ENCODE data around the gene NHLRC1. TPM values are rescaled to one million over a fixed set of nuclear protein-coding genes. Genes with fewer than 3 reads are reported as not detected.

NHLRC1 gene
- total and polyA plus RNA-seq, 2 donors: 2.4 TPM

DNA sequence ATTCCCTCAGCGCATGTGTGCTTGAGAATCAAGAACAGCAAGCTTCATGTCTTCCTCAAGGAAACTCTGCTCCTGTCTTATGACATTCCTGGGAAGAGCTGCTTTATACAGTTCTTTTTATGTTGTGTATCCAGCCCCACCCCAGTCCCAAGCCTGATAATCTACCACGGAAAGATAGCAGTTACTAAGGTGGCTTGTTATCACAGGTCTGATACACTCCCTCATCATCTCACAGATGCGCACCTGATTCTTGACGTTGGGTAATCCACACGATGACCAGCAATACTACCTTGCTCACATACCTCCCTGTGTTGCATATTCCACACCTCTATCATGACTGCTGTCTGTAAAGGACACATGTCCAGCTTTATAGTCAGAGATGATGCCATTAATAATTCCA, 3.2 kb downstream of the NHLRC1 start:
- DNase-seq (ENCODE audit: extremely low spot score): no peak
- 87% methylated on average over 5 of the region's 5 CpGs for WGBS
- H3K36me3 ChIP-seq (ENCODE audit: insufficient read depth): no peaks in the 10 kb centered on the region

DNA sequence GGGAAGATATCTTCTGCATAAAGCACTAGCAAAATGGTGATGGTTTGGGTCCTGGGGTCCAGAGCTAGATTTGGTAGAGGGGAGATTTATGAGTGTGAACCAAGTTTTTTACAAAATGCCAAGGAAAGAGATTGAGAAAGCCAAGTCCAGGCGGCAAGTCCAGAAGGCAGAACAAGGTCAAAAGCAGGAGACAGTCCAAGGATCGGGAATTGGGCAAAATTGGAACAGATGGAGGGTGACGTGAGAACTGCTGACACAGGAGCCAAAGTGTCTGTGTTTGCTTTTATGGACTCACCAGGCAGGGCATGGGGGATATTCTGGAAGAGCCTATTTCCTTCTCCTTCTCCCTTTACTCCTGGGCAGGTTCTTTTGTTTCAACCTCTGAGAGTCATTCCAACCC, 4.1 kb downstream of the NHLRC1 start:
- Histone ChIP-seq H3K4me1 (ENCODE audit: insufficient read depth) (no peaks in the 10 kb centered on the region), H3K36me3 (ENCODE audit: insufficient read depth) (no peaks in the 10 kb centered on the region), H3K27ac (ENCODE audit: low read depth) (no peak overlapping the region), H3K4me3 (ENCODE audit: low read depth, low read length) (no peak overlapping the region)
- no peak for DNase-seq (ENCODE audit: extremely low spot score)
- 54% methylated on average over 3 of the region's 3 CpGs for WGBS

More for the DNA sequence above, 3.2 kb downstream of the NHLRC1 start:
- Histone ChIP-seq H3K4me1 (ENCODE audit: insufficient read depth) (no peaks in the 10 kb centered on the region), H3K4me3 (ENCODE audit: low read depth, low read length) (no peak overlapping the region), H3K27ac (ENCODE audit: low read depth) (no peak overlapping the region)

DNA sequence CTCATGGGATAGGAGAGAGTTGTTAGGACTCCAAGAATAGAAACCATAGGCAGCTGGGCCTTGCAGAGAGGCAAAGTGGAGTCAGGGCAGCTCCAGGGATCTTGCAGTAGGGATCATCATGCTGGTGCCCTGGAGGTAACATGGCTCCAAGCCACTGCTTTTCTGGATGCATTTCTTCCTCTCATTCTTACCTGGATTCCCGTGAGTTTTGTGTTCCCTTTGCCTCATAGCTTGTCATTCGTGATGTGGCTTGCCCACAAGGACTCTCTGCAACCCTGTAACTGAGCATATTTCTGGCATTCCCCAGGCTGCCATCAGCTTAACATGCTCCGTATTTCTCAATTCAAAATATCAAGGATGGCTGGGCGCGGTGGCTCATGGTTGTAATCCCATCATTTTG, 5.3 kb downstream of the NHLRC1 start:
- no peak for DNase-seq (ENCODE audit: extremely low spot score)
- H3K36me3 ChIP-seq (ENCODE audit: insufficient read depth): no peaks in the 10 kb centered on the region
- H3K27ac ChIP-seq (ENCODE audit: low read depth): no peak overlapping the region
- H3K4me3 ChIP-seq (ENCODE audit: low read depth, low read length): no peak overlapping the region
- WGBS: 89% methylated on average over 5 of the region's 5 CpGs
- no peaks in the 10 kb centered on the region for H3K4me1 ChIP-seq (ENCODE audit: insufficient read depth)

DNA sequence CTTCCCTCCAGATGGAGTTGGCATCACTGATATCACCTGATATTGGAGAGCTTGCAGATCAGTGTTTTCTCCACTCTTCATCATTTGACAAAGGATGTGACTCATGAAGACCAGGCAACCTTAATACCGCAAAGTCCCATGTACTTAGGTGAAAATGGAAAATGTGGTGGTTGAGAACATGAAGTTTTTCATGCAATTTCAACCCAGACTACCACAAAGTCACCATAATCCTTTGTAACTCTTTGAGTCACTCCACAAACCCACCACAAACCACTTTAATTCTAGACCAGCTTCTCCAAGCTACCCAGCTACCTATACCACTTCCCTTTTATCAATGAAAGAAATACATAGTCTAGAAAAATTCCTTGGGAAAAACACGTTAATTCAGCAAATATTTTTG, 7.1 kb downstream of the NHLRC1 start:
- Histone ChIP-seq H3K4me3 (ENCODE audit: low read depth, low read length) (no peak overlapping the region), H3K27ac (ENCODE audit: low read depth) (no peak overlapping the region), H3K36me3 (ENCODE audit: insufficient read depth) (no peaks in the 10 kb centered on the region), H3K4me1 (ENCODE audit: insufficient read depth) (no peaks in the 10 kb centered on the region)
- DNase-seq (ENCODE audit: extremely low spot score): no peak
- 87% methylated on average over 2 of the region's 2 CpGs for WGBS

DNA sequence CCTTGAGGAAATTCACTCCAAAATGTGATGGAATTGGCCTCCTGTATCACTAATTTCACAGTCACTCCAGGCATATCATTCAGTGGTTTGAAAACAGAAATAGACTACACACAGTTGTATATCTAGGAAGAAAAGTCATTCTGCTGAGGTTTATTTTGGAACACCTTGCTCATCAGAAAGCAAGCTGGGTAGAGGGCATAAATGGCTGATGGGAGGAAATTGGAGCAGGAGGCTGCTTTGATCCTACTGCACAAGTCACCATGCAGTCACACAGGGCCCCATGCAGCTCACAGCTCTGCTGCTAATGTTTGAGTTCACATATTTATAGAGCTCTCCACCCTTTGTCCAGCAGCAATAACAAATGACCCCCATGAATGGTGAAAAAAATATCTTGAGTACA, 12.3 kb downstream of the NHLRC1 start:
- no peak for DNase-seq (ENCODE audit: extremely low spot score)
- H3K4me1 ChIP-seq (ENCODE audit: insufficient read depth): no peaks in the 10 kb centered on the region
- H3K27ac ChIP-seq (ENCODE audit: low read depth): no peak overlapping the region
- H3K4me3 ChIP-seq (ENCODE audit: low read depth, low read length): no peak overlapping the region
- no peaks in the 10 kb centered on the region for H3K36me3 ChIP-seq (ENCODE audit: insufficient read depth)

DNA sequence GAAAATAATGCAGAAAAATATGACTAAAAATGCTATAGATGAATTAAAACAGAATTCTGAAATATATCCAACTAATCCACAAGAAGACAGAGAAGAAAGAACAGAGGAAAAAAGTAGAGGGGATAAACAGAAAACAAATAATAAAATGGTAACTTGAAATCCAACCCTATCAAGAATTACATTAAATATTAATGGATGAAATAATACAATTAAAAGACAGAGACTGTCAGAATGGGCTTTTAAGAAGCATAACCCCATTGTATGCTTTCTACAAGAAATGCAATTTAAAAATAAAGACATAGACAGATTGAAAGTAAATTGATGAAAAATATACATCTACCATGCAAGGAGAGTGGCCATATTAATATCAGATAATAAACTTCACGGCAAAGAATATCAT, 15.4 kb downstream of the NHLRC1 start:
- DNase-seq (ENCODE audit: extremely low spot score): no peak
- H3K36me3 ChIP-seq (ENCODE audit: insufficient read depth): no peaks in the 10 kb centered on the region
- no peak overlapping the region for H3K27ac ChIP-seq (ENCODE audit: low read depth)
- H3K4me1 ChIP-seq (ENCODE audit: insufficient read depth): no peaks in the 10 kb centered on the region
- H3K4me3 ChIP-seq (ENCODE audit: low read depth, low read length): no peak overlapping the region
- WGBS: 97% methylated on average over 1 of the region's 1 CpG

DNA sequence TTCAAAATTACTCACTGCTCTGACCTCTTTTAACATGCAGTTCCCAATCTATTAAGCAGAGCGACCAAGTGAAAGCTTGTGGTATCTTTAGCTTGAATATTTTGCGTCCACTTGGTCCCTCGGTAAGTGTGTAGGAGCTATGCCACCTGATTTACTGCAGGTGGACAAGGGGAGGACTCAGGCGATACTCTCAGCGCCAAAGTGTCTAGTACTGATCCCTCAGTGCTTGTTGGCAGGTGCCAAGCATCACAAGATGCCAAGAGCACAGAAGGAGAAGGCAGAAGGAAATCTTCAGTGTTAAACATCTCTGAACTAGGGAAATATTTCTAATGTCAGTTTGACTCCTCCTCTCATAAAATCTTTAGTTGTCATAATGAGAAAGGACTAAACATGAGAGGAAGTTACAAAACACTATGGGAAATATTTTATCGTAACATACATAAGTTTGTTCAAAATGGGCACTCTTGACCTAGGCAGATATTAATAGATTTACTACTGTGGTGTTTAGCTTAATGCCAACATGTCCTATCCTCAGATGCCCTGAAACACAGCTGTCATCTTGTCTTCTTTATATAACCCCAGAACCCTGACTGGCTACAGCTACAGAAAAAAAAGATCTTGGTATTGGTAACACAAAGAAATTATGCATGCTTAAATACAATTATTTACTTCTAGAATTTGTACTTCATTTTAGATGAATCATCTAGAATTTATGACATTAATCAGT, 19.5 kb downstream of the NHLRC1 start:
- no peak overlapping the region for H3K27ac ChIP-seq (ENCODE audit: low read depth)
- 83% methylated on average over 6 of the region's 6 CpGs for WGBS
- no peaks in the 10 kb centered on the region for H3K36me3 ChIP-seq (ENCODE audit: insufficient read depth)
- DNase-seq (ENCODE audit: extremely low spot score): no peak
- no peak overlapping the region for H3K4me3 ChIP-seq (ENCODE audit: low read depth, low read length)
- H3K4me1 ChIP-seq (ENCODE audit: insufficient read depth): no peaks in the 10 kb centered on the region

DNA sequence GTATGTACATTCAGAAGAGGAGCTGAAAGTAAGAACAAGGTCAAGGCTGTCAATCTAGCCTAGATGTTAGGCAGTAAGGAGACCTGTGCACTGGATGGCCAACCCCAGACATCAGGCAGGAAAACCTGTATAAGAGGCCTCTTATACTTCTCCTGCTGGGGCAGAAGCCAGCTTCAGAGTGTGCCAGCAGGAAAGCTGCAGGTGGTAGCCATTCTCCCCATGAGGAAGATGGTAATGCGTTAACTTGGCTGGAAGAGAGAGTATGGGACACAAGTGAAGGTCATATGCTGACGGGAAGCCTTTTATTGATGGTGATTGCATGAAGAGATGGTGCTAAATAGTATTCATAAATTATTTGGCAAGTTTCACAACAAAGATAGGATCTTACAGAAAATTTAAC, 20.6 kb downstream of the NHLRC1 start:
- no peaks in the 10 kb centered on the region for H3K4me1 ChIP-seq (ENCODE audit: insufficient read depth)
- H3K27ac ChIP-seq (ENCODE audit: low read depth): no peak overlapping the region
- 96% methylated on average over 2 of the region's 2 CpGs for WGBS
- no peak for DNase-seq (ENCODE audit: extremely low spot score)
- H3K4me3 ChIP-seq (ENCODE audit: low read depth, low read length): no peak overlapping the region
- no peaks in the 10 kb centered on the region for H3K36me3 ChIP-seq (ENCODE audit: insufficient read depth)

DNA sequence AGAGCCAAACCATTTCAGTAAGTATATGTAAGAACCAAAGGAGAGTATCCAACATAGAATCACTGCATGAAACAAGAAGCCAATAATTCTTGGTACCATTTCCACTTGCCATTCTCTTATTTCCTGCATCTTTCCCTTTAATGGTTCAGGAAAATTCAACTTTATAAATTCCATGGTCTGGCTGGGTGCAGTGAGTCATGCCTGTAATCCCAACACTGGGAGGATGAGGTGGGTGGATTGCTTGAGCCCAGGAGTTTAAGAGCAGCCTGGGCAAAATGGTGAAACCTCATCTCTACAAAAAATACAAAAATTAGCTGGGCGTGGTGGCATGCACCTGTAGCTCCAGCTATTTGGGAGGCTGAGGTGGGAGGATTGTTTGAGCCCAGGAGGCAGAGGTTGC, 21.2 kb downstream of the NHLRC1 start:
- Histone ChIP-seq H3K4me3 (ENCODE audit: low read depth, low read length) (no peak overlapping the region), H3K36me3 (ENCODE audit: insufficient read depth) (no peaks in the 10 kb centered on the region), H3K27ac (ENCODE audit: low read depth) (no peak overlapping the region), H3K4me1 (ENCODE audit: insufficient read depth) (no peaks in the 10 kb centered on the region)
- WGBS: 96% methylated on average over 1 of the region's 1 CpG
- no peak for DNase-seq (ENCODE audit: extremely low spot score)

DNA sequence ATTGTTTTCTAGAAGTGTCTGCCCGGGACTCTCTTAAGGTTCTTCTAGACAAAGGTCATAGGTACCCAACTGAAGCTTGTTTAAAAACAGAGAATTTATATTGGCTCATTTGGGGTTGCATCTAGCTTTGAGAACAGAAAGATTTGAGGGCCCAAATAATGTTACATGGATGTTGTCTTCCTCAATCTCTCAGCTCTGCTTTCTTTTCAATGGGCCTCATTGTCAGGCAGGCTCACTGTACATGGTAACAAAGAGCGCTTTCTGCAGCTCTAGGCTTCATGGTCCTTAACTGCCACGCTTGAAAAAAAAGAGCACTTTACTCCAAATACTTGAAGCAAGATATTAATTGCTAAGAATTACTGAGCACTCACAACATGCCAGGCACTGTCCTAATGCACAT, 22.2 kb downstream of the NHLRC1 start:
- H3K36me3 ChIP-seq (ENCODE audit: insufficient read depth): no peaks in the 10 kb centered on the region
- 81% methylated on average over 3 of the region's 3 CpGs for WGBS
- no peaks in the 10 kb centered on the region for H3K4me1 ChIP-seq (ENCODE audit: insufficient read depth)
- no peak overlapping the region for H3K4me3 ChIP-seq (ENCODE audit: low read depth, low read length)
- DNase-seq (ENCODE audit: extremely low spot score): no peak
- no peak overlapping the region for H3K27ac ChIP-seq (ENCODE audit: low read depth)

DNA sequence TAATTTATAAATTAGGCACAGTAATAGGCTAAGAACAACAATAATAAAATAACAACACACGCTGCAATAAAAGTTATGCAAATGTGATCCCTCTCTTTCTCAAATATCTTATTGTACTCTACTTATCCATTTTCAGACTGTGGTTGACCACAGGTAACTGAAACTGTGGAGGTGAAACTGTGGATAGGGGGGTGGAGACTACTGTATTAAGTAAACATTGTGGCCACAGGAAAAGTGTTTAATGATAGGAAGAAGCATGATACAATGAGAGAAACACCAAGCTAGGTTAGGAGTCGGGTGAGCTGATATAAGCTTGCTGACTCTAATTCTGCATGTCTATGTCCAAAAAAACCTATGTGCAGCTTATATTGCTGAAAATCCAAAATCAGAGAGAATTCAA, 23.0 kb downstream of the NHLRC1 start:
- Histone ChIP-seq H3K4me1 (ENCODE audit: insufficient read depth) (no peaks in the 10 kb centered on the region), H3K36me3 (ENCODE audit: insufficient read depth) (no peaks in the 10 kb centered on the region), H3K4me3 (ENCODE audit: low read depth, low read length) (no peak overlapping the region), H3K27ac (ENCODE audit: low read depth) (no peak overlapping the region)
- WGBS: 90% methylated on average over 2 of the region's 2 CpGs
- no peak for DNase-seq (ENCODE audit: extremely low spot score)

DNA sequence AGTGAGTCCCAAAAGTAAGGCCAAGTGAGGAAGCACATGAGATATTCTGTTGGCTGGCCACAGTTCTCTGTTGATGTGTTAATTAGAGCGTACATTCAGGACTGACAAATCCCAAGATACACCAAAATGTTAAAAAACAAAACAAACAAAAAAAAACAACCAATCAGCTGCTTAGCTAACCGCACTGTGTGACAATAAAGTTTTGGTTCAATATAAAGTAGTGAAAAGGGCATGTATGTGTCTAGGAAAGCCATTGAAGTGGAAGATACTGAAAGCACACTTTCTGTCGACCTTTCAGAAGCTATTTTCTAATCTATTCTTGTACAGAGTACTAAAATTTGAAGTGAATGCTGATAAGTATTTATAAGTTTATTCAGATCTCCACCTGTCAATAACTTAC, 26.1 kb downstream of the NHLRC1 start:
- no peak overlapping the region for H3K27ac ChIP-seq (ENCODE audit: low read depth)
- 89% methylated on average over 3 of the region's 3 CpGs for WGBS
- H3K4me3 ChIP-seq (ENCODE audit: low read depth, low read length): no peak overlapping the region
- H3K36me3 ChIP-seq (ENCODE audit: insufficient read depth): no peaks in the 10 kb centered on the region
- no peaks in the 10 kb centered on the region for H3K4me1 ChIP-seq (ENCODE audit: insufficient read depth)
- DNase-seq (ENCODE audit: extremely low spot score): no peak

DNA sequence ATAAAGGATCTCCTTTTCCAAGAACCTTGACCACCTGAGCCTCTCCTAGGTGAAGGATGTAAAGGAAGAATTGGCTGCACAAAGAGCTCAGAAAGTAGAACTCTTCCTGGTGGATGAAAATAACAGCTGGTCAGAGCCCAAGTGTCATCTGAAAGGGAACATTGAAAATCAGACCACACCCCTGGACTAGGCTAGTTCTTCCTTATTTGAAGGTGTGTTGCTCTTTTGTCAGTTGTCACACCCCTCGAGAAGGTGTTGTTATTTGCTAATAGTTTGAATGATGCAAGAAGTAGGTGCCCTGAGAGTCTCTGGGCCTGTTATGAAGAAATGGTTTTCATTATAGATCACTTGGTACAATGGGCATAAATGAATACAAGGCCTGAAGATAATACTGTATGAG, 31.1 kb downstream of the NHLRC1 start:
- Histone ChIP-seq H3K36me3 (ENCODE audit: insufficient read depth) (no peaks in the 10 kb centered on the region), H3K27ac (ENCODE audit: low read depth) (no peak overlapping the region), H3K4me3 (ENCODE audit: low read depth, low read length) (no peak overlapping the region), H3K4me1 (ENCODE audit: insufficient read depth) (no peaks in the 10 kb centered on the region)
- no peak for DNase-seq (ENCODE audit: extremely low spot score)
- 91% methylated on average over 1 of the region's 1 CpG for WGBS

DNA sequence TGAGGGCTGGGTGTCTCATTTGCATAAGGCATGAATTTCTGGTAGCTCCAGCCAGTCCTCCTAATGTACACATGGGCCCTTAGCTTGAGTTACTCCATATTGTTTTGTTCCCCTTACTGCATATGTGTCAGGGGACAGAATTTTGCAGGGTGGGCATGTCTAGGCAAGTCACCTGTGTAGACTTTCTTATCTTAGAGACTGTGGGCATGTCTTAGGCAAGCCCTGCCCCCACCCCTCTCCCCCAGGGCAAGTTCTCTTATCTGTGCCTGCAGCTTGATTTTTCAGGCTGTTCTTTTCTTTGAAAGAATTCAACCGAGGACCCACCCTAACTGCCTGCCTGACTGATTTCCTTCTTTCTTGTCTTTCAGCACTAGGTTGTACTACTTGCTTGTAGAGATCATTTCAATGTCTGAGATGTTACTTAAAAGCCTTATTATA, 32.1 kb downstream of the NHLRC1 start:
- no peak overlapping the region for H3K4me3 ChIP-seq (ENCODE audit: low read depth, low read length)
- DNase-seq (ENCODE audit: extremely low spot score): no peak
- no peak overlapping the region for H3K27ac ChIP-seq (ENCODE audit: low read depth)
- H3K4me1 ChIP-seq (ENCODE audit: insufficient read depth): no peaks in the 10 kb centered on the region
- H3K36me3 ChIP-seq (ENCODE audit: insufficient read depth): no peaks in the 10 kb centered on the region
- 80% methylated on average over 1 of the region's 1 CpG for WGBS

All from urinary bladder (tissue), 4 donors.